ENCODE data around the gene UBE2U.

The UBE2U gene

GRCh38 chr1:64203420-64203819 lies at the start of gene UBE2U:
TSS of gene UBE2U (plus strand) at chr1:64203623. CDS start at chr1:64204051, 428 bp downstream.
- no peak for DNase-seq (ENCODE audit: low read depth in 3 of 3)

- no peak for DNase-seq (ENCODE audit: low read depth in 3 of 3)
These were observed 48.1 kb upstream of the UBE2U start for GRCh38 chr1:64155278-64155677.

- DNase-seq (ENCODE audit: low read depth in 3 of 3): no peak
These were observed 42.0 kb upstream of the UBE2U start for GRCh38 chr1:64161357-64161941.

- no peak for DNase-seq (ENCODE audit: low read depth in 3 of 3)
These were observed 41.3 kb upstream of the UBE2U start for GRCh38 chr1:64162151-64162550.

GRCh38 chr1:64162804-64163203 lies 40.6 kb upstream of the UBE2U start:
- DNase-seq (ENCODE audit: low read depth in 3 of 3): no peak

- no peak for DNase-seq (ENCODE audit: low read depth in 3 of 3)
These were observed 40.0 kb upstream of the UBE2U start for GRCh38 chr1:64163431-64163830.

GRCh38 chr1:64163970-64164369 lies 39.5 kb upstream of the UBE2U start:
- DNase-seq (ENCODE audit: low read depth in 3 of 3): no peak

GRCh38 chr1:64166629-64167028 lies 36.8 kb upstream of the UBE2U start:
- DNase-seq (ENCODE audit: low read depth in 3 of 3): no peak

- DNase-seq (ENCODE audit: low read depth in 3 of 3): no peak
These were observed 36.2 kb upstream of the UBE2U start for GRCh38 chr1:64167176-64167575.

- no peak for DNase-seq (ENCODE audit: low read depth in 3 of 3)
These were observed 32.2 kb upstream of the UBE2U start for GRCh38 chr1:64171246-64171645.

- no peak for DNase-seq (ENCODE audit: low read depth in 3 of 3)
These were observed 31.6 kb upstream of the UBE2U start for GRCh38 chr1:64171797-64172281.

GRCh38 chr1:64172458-64172983 lies 30.9 kb upstream of the UBE2U start:
- DNase-seq (ENCODE audit: low read depth in 3 of 3): no peak

- no peak for DNase-seq (ENCODE audit: low read depth in 3 of 3)
These were observed 30.0 kb upstream of the UBE2U start for GRCh38 chr1:64173336-64173940.

GRCh38 chr1:64175639-64176038 lies 27.8 kb upstream of the UBE2U start:
- no peak for DNase-seq (ENCODE audit: low read depth in 3 of 3)

GRCh38 chr1:64176659-64177058 lies 26.8 kb upstream of the UBE2U start:
- no peak for DNase-seq (ENCODE audit: low read depth in 3 of 3)

GRCh38 chr1:64179588-64179987 lies 23.8 kb upstream of the UBE2U start:
- no peak for DNase-seq (ENCODE audit: low read depth in 3 of 3)

GRCh38 chr1:64182207-64182606 lies 21.2 kb upstream of the UBE2U start:
- DNase-seq (ENCODE audit: low read depth in 3 of 3): no peak

GRCh38 chr1:64183395-64184002 lies 19.9 kb upstream of the UBE2U start:
- DNase-seq (ENCODE audit: low read depth in 3 of 3): no peak

- no peak for DNase-seq (ENCODE audit: low read depth in 3 of 3)
These were observed 19.4 kb upstream of the UBE2U start for GRCh38 chr1:64184003-64184440.

GRCh38 chr1:64186138-64186897 lies 17.1 kb upstream of the UBE2U start:
- DNase-seq (ENCODE audit: low read depth in 3 of 3): no peak

- DNase-seq (ENCODE audit: low read depth in 3 of 3): no peak
These were observed 16.5 kb upstream of the UBE2U start for GRCh38 chr1:64186898-64187280.

GRCh38 chr1:64187646-64188045 lies 15.8 kb upstream of the UBE2U start:
- DNase-seq (ENCODE audit: low read depth in 3 of 3): no peak

Measured in stimulated activated CD4-positive, alpha-beta T cell treated with anti-CD3 and anti-CD28 coated beads, TNF-alpha, amount 100 ng/mL, for 24 hours (primary cell).